Mucosa of descending colon (tissue), 3 donors: ENCODE results near the gene DDB1. TPM values are rescaled to one million over a fixed set of nuclear protein-coding genes. Genes with fewer than 3 reads are reported as not detected.

Source experiments
- ATAC-seq: fragments of 200-7000 bp; cut with Tn5 transposase; one replicate; pipeline ENCODE4 v1.9.1; 2020; ENCODE audit warnings: mild to moderate bottlenecking, moderate library complexity
- DNase-seq, 3 donors: peaks; one replicate each; pipeline ENCODE4 v3.0.0-alpha.2; 2020
- H3K36me3 ChIP-seq: fragments of 200-600 bp; one replicate; pipeline ENCODE4 v1.8.0; 2021; ENCODE audit warnings: low read depth, mild to moderate bottlenecking
- H3K4me1 ChIP-seq: fragments of 200-600 bp; one replicate; pipeline ENCODE4 v1.8.0; 2021; ENCODE audit warnings: low read depth, mild to moderate bottlenecking
- H3K4me3 ChIP-seq: fragments of 200-600 bp; one replicate; pipeline ENCODE4 v1.8.0; 2021; ENCODE audit warnings: mild to moderate bottlenecking
- H3K9me3 ChIP-seq: fragments of 200-600 bp; one replicate; pipeline ENCODE4 v1.8.0; 2021; ENCODE audit warnings: mild to moderate bottlenecking
- CTCF ChIP-seq: fragments of 200-600 bp; IDR thresholded peaks from one replicate; pipeline ENCODE4 v1.8.0; 2022; ENCODE audit warnings: antibody characterized with exemption, mild to moderate bottlenecking
- intact Hi-C, 2 donors: fragments of 100-400 bp; cut with DNase I in 1 of 2; cut with micrococcal nuclease in 1 of 2; formaldehyde crosslinking; loops; one replicate each; pipeline versions ENCODE4 v1.11.0 to v1.11.1; 2022; cut with DNase I, micrococcal nuclease
- total RNA-seq, 3 donors: library from RNA; stranded (reverse); fragmentation: NEBNext Ultra II Directional in 2 of 3; extraction: Animal tissue kit (Norgen Biotek cat#: 25700) in 2 of 3; gene quantifications; one replicate each; pipeline versions ENCODE4 v1.2.1 to v1.2.4, GENCODE V29; 2021 to 2023
- donor health status: DM: no; HTN: no; CAD: no; lungs with moderate emphysema.
- donor health status: DM: no; HTN: no; CAD: no.
- donor health status: DM: no; HTN: yes; CAD: no.

DDB1 gene
- total RNA-seq, 3 donors from 2014 or later: 121 to 152 (median 140) TPM

GRCh38 chr11:61353131-61354067 lies 20.5 kb upstream of the DDB1 start:
- ATAC-seq (peak; percentile 86), DNase-seq (peak; percentile 71 to 74 (median 71))
- Histone ChIP-seq H3K4me3 (no peak overlapping the region), H3K4me1 (peaks cover under 1% of the 10 kb centered on the region), H3K9me3 (no peaks in the 10 kb centered on the region), H3K36me3 (peaks cover 6% of the 10 kb centered on the region)
- intact Hi-C loops: no loop called here
- no peak for TF ChIP-seq CTCF

DNA sequence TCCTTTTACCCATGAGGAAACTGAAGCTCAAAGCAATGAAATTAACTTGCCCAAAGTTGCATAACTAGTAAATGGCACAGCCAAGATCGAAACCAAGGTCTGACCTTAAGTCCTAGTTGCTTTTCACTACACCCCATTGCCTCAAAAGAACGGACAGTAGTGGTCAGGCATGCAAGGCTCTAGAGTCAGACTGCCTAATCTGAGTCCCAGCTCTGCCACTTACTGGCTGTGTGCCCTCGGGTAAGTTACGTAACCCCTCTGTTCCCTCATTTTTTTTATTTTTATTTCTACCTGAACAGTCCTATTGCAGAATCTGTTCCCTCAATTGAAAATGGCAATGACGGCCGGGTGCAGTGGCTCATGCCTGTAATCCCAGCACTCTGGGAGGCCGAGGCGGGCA lies 19.1 kb upstream of the DDB1 start:
- ATAC-seq (no peak), DNase-seq (no peak)
- intact Hi-C loops: no loop called here
- no peak for TF ChIP-seq CTCF
- Histone ChIP-seq H3K4me1 (no peaks in the 10 kb centered on the region), H3K9me3 (no peaks in the 10 kb centered on the region), H3K36me3 (peaks cover 6% of the 10 kb centered on the region), H3K4me3 (no peak overlapping the region)

GRCh38 chr11:61350803-61351202 lies 17.9 kb upstream of the DDB1 start:
- H3K4me1 ChIP-seq: peaks cover 6% of the 10 kb centered on the region
- intact Hi-C loops: no loop called here
- no peak for TF ChIP-seq CTCF
- peaks cover 6% of the 10 kb centered on the region for H3K36me3 ChIP-seq
- DNase-seq (no peak), ATAC-seq (no peak)
- no peaks in the 10 kb centered on the region for H3K9me3 ChIP-seq
- H3K4me3 ChIP-seq: no peak overlapping the region

- intact Hi-C loops: no loop called here
- Histone ChIP-seq H3K4me3 (no peak overlapping the region), H3K9me3 (no peaks in the 10 kb centered on the region), H3K4me1 (peaks cover 6% of the 10 kb centered on the region), H3K36me3 (peaks cover 6% of the 10 kb centered on the region)
- TF ChIP-seq CTCF: no peak
- ATAC-seq: no peak
- DNase-seq: no peak
Measured at GRCh38 chr11:61350336-61350735, 17.4 kb upstream of the DDB1 start.

DNA sequence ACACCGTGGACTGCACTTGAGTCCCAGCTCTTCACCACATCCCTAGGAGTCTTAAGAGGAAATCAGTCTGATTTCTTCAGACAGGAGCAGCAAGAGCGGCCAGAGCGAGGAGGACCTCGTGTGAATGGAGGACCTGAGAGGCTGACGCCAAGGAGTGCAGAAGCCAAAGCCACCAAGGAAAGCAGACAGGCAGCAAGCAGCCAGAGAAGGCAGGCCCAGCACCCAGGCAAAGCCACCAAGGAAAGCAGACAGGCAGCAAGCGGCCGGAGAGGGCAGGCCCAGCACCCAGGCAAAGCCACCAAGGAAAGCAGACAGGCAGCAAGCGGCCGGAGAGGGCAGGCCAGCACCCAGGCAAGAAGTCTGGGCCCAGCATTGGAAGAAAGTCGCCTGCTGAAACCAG lies 17.0 kb upstream of the DDB1 start:
- Histone ChIP-seq H3K4me1 (peaks cover 6% of the 10 kb centered on the region), H3K4me3 (no peak overlapping the region), H3K36me3 (peaks cover 6% of the 10 kb centered on the region), H3K9me3 (no peaks in the 10 kb centered on the region)
- no peak for TF ChIP-seq CTCF
- DNase-seq (no peak), ATAC-seq (no peak)
- intact Hi-C loops: no loop called here
